ENCODE measurements around the gene SLC25A42.
"Not testable (repeated sequence)": the region's sequence is repeated elsewhere in the genome, so short reads cannot be mapped to it uniquely, and the experiment has no call there.

SLC25A42 gene

DNA sequence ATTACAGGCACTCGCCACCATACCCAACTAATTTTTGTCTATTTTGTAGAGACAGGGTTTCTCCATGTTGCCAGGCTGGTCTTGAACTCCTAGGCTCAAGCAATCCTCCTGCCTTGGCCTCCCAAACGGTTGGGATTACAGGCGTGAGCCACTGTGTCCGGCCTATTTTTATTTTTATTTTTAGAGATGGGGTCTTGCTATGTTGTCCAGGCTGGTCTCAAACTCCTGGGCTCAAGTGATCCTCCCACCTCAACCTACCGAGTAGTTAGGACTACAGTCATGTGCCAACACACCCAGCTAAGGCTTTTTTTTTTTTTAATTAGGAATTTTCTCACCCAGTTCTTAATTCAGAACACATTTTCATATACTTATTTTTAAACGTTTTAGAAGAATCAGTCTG is 71.9 kb downstream of the SLC25A42 start:
- DNase-seq (ENCODE audit: low read depth): not testable (repeated sequence)

DNA sequence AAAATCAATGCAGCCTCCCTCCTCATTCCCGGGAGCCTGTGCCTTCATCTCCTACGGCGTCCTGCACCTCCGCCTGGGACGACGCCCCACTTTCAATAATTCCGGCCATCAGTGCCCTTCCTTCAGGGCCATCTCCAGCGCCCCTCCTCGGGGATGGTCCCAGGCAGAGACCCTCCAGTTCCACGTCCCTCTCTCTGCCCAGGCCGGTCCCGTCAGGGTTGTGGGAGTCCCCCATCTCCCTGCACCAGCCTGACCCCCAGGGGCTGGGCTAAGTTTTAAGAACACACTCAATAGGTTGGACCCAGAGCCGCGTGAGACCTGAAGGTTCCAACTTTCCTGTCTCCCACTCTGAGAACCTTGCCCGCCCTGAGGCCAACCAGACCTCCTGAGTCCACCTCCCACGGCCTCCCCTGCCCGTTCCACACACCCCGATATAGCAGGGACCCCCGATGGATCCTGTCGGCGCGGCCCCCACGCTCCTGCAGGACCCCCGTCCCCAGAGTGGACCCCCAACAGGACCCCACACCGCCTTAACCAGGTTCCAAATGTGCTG is 73.8 kb downstream of the SLC25A42 start:
- no peak for DNase-seq (ENCODE audit: low read depth)

DNA sequence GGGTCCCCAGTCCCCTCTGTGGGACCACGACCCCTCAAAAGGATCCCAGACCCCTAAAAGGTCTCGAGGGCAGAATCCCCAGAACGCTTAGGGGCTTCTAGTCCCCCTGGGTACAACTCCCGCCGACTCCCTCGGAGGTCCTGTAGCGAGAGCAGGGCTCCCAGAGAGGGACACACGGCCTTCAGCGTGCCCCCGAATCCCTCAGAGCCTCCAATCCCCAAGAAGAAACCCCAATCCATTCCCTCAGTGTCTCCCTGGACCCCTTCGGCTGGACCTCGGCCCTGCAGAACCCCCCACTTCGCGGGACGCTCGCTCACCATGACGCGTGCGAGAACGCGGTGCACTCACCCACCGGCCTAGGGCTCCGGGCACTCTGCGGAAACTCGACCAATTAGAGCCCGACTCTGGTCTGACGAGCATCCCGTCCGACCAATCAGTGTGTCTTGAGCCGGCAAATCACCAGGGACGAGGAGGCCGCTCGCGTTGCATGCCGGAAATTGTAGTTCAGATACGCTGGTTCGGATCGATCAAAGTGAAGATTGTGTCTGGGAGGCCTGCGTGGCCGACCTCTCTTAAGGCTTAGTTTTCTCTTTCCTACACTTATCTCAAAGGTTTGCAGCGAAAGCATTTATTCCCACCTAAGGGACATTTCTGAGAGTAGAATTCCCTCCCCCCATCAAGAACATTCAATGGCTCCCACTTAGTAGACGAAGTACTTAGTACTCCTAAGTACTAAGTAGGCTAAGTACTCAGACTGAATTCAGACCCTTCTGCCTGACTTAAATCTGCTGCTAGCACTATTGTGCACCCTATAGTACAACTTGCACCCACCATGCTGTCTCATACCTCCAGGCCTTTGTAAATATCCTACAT is 74.6 kb downstream of the SLC25A42 start, which contains the start of gene TMEM161A:
TMEM161A (minus strand) TSS at position 370 of the 873 bp plus-strand sequence; CDS start at position 320, 50 bp downstream.
- DNase-seq (ENCODE audit: low read depth): peak; percentile 94

DNA sequence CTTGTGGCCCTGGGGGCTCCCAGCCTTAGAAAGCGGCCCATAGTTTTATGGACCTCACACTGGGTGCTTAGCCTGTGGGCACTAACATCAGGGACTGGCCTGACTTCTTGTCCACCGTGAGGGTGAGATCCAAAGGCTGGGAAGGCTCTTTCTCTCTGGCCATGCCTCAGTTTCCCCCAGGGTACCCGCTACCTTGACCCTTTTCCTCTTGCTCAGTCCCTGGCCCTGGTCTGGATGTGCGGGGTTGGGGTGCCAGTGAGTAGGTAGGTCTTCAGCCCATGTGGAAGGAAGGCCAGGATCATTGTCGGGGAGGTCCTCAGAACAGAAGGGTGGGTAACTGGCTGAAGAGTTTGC is 76.1 kb downstream of the SLC25A42 start:
- no peak for DNase-seq (ENCODE audit: low read depth)

DNA sequence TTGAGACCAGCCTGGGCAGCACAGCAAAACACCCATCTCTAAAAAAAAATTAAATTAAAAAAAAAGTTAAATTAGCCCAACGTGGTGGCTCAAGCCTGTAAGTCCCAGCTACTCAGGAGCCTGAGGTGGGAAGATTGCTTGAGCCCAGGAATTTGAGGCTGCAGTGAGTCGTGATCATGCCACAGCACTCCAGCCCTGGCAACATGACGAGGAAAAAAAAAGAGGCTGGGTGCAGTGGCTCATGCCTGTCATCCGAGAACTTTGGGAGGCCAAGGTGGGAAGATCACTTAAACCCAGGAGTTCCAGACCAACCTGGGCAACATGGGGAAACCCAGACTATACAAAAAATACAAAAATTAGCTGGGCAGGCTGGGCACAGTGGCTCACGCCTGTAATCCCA is 76.7 kb downstream of the SLC25A42 start:
- no peak for DNase-seq (ENCODE audit: low read depth)

DNA sequence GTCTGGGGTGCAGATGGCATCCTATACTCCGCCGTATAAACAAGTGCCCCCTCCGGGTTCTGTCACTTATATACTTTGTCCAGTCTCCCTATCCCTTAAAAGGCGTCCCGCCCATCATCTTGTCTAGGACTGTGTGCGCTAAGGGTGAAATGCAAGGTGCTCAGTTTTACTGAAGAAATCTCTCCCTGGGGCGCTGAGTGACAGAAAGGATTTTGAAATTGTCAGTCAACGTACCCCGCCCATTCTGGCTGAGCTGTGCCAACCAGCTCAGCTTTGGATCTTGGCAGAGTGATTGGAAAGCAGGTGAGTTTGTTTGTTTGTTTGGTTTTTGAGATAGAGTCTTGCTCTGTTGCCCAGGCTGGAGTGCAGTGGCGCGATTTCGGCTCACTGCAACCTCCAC is 78.6 kb downstream of the SLC25A42 start:
- DNase-seq (ENCODE audit: low read depth): no peak

DNA sequence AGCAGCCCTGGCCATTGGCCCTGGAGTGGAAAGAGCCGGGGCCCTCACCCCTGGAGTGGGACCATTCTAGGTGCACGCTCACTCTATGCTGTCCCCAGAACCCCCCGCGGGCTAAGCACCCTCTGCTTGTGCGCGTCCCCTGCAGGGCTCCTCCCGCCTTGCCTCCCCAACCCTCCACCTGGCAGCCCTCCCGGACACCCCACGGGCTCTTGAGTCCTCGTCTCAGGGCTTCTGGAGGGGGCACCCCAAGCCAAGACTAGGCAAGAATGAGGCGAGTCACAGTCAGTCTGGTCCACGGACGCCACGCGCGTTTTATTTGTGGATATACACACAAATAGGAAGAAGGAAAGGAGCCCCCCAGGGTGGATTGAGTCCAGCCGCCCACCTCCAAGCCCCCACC is 81.5 kb downstream of the SLC25A42 start:
- no peak for DNase-seq (ENCODE audit: low read depth)

DNA sequence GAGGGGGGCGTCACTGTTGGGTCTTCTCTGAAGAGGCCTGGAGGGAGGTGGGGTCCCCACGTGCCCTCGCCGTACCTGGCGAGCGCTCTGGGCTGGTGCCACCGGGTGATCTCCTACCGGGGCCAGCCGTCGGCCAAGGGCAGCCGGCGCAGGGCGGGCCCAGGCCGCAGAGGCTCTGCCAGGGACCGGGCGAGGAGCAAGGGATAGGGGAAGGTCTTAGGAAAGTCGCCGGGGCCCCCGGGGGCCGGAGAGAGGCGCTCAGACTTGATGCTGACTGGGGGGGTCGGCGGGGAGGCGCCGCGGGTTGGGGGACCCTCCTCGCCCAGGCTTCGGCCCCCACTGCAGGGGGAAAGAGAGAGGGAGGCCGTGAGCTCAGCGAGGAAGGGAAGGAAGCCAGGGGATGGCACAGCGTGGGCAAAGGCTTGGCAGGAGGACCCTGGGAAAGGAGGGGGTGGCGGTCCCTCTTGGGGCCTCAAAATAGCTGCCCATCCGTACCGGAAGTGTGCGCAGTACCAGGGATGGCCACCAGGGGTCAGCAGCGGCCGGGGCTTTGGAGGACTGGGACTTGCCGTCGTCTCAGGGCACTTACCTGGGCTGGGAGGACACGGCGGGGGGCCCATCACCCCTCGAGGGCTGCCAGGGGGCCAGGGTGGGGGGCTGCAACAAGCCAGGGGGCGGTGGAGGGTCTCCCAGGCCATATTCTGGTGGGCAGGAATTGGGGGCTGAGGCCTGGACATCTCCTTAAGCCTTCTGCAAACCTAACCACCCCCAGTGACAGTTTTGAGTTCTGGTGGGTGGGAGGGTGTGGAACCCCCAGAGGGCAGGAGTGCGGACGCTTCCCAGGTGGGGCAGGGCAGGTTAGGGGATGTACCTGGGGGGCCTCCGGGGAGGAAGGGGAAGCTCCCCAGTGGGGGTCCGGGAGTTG is 82.2 kb downstream of the SLC25A42 start:
- DNase-seq (ENCODE audit: low read depth): peak; percentile 69

DNA sequence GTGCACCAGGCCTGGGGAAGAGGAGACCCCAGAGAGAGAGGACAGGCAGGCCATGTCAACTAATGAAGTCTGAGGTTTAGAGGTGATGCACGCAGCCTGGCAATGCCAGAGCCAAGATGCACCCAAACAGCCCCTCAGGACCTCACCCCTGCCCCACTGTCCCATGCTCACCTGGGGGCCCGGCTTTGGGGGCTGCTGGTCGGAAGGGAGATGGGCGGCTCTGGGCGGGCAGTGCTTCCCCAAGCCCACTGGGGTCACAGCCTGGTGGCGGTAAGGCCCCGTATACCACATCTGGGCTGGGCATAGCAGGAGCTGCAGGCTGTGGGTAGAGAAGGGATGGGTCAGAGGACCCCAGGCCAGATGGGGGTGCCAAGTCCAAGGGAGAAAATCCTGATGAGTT is 83.1 kb downstream of the SLC25A42 start:
- no peak for DNase-seq (ENCODE audit: low read depth)

DNA sequence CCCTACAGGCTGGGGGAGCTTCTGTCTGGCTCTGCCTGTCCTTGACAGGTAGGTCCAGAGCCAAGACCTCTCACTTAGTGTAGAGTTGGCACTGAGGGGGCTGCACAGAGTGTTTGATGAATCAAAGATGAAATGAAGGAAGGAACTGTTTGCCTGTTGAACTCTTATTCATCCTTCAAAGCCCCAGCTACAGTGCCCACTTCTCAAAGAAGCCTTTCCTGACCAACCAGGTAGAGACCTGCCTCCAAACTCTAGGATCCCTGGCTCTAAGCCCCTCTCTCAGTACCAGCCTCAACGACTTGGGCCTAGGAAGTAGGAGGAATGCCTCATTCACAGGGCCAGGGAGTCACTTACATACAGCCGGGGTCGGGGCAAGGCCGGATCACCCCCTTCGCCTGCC is 83.5 kb downstream of the SLC25A42 start:
- no peak for DNase-seq (ENCODE audit: low read depth)

DNA sequence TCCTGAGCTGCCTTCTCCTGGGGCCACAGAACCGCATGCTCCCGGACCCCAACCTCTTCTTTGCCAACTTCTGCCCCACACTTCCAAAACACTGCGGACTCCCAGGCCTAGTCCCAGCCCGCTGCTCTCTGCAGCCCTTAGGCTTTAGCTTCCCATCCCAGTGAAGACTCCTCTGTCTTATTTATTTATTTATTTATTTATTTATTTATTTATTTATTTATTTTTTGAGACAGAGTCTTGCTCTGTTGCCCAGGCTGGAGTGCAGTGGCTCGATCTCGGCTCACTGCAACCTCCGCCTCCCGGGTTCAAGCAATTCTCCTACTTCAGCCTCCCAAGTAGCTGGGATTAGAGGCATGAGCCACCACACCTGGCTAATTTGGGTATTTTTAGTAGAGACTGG is 84.7 kb downstream of the SLC25A42 start:
- DNase-seq (ENCODE audit: low read depth): not testable (repeated sequence)

DNA sequence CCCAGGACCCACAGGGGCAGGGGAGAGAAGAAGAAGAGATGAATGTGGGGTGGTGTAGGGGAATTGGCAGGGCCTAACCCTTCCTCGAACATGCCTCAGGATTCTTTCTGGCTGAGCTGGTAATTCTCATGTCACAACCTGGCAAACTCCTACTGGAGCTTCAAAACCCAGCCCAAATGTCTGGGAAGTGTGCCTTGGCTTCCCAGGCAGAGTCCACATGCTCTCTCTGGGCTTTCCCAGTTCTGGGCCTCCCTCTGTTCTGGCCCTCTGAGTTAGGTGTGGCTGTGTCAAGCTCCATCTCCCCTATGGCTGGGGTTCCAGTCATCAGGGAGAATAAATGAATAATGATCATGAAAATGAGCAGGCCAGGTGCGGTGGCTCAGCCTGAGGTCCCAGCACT is 85.6 kb downstream of the SLC25A42 start:
- DNase-seq (ENCODE audit: low read depth): no peak

DNA sequence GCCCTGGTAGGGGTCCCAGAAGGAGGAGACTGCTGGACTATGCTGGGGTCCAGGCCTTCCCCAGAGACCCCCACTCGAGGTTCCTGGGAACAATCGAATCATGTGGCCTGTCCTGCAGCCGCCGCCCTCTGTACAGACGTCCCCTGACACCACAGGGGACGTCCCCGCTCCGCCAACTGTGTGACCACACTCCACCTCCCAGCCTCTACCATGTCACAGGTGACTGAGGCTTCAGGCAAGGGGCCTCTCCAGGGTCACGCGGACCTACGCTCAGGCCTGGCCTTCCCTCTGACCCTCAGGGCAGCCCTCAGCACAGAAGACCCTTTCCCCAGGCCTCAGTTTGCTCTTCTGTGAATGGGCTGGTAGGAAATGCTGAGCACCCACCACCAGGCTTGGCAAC is 87.6 kb downstream of the SLC25A42 start:
- no peak for DNase-seq (ENCODE audit: low read depth)

DNA sequence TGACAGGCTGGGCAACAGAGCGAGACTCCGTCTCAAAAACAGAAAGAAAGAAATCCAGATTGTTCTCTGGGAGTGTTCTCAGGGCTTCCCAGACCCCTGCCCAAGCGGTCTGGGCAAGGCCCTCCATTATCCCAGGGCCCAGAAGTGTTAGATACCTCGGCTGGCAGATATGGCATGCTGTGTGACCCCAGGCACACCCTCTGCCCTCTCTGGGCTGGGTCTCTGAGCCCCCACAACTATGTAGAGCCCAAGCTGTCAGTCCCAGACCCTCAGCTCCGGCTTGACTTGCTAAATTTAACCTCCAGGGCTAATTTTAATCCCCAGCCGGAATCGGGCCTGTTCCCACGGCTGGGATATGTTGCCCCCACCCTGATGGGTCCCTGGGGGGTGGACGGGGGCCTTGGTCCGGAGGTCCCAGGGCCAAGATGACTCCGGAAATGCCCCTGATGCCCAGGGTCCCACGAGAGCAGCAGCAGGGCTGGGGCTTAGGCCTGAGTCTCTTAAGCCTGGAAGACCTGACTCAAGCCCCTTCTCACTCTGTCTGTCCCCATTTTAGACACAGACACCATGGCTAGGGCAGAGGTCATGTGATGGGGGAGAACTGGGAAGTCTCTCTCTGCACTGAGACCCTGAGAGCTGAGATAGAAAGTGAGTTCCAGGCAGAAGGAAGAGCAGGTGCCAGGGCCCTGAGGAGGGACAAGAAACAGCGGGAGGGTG is 89.0 kb downstream of the SLC25A42 start:
- no peak for DNase-seq (ENCODE audit: low read depth)

DNA sequence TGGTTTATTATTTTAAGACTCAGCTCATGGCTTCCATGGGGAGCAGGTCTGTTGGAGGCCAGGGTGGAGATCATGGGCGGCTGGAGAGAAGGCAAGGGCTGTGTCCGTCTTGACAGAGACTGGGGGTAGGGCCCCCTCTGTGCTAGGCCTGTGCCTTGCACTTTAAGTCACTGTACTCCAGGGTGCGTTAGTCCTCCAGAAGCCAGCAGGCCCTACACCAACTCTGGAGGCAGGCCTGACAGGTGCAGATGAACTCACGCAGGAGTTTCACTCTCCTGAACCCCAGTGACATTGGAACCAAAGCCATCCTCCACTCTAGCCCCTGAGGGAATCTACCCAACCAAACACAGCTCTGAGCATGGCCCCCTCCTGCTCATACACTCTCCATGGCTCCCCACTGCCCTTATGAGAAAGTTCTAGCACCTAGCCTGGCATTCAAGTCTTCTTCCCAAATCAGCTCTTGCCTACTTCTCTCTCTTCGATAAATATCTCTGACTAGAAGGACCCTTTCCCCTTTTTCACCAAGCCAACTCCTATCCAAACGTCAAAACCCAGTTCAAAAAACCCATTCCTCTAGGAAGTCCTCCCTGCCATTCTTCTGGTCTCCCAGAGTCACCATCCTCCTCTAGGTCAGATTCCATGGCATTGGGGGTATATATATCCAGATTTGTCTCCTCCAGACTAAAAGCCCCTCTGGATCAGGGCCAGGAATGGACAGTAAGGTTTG is 91.1 kb downstream of the SLC25A42 start:
- no peak for DNase-seq (ENCODE audit: low read depth)

DNA sequence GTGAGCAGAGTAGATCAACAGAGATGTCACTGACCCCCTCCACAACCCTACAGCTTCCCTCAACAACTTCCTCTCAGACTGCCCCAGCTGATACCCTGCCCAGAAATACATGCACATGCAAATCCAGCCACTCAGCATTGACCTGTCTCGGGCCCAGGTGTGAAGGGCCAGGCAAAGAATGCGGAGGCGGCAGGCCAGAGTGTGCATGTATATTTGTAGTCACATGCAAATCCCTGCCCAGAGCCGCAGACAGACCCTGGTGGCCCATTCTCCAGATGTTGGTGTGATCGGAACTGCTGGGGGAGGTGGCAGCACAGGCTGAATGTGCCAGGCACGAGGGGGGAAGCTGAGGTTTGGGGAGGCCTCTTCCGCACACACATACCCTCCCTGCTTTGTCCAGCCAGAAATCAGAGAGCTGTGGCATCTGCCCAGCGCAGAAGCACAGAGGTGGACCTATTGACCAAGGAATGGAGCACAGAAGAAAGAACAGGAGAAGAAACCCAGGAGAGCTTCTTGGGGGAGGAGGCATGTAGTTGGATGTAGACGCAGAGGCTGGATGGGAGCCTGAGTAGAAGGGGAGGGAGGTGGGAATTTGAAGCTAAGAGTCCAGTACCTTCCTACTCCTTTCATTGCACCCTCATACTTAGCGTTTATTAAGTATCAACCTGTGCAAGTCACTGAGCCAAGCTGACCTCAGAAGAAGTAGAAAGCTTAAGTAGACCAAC is 91.9 kb downstream of the SLC25A42 start:
- no peak for DNase-seq (ENCODE audit: low read depth)

DNA sequence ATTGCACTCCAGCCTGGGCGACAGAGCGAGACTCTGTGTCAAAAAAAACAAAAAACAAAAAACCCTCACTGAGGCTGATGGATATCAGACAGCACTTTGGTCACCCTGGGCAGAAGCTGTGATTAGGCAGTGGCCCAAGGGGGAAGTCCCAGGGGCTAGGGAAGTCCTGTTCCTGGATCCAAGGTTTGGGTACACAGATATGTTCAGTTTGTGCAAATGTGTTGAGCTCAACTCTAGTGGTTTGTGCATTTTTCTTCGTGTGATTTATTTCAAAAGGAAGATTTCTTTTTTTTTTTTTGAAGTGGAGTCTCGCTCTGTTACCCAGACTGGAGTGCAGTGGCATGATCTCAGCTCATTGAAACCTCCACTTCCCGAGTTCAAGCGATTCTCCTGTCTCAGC is 94.0 kb downstream of the SLC25A42 start:
- no peak for DNase-seq (ENCODE audit: low read depth)

DNA sequence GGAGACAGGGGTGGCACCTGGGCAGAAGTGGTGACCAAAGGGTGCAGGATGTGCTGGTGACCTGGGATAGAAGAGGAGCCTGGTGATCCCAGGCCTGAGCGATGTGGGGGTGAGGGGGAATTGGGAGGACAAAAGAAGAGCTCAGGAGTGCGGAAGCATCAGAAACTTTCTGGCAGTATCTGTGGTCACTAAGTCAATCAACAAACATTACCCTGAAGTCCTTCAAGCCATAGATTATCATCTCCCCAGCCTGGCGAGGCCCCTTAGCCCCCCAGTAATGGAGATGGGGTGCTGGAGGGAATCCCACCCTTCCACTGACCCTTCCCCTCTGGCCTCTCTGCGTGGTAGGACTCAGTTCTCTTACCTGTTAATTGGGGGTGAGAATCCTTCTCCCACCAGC is 95.7 kb downstream of the SLC25A42 start:
- DNase-seq (ENCODE audit: low read depth): no peak

DNA sequence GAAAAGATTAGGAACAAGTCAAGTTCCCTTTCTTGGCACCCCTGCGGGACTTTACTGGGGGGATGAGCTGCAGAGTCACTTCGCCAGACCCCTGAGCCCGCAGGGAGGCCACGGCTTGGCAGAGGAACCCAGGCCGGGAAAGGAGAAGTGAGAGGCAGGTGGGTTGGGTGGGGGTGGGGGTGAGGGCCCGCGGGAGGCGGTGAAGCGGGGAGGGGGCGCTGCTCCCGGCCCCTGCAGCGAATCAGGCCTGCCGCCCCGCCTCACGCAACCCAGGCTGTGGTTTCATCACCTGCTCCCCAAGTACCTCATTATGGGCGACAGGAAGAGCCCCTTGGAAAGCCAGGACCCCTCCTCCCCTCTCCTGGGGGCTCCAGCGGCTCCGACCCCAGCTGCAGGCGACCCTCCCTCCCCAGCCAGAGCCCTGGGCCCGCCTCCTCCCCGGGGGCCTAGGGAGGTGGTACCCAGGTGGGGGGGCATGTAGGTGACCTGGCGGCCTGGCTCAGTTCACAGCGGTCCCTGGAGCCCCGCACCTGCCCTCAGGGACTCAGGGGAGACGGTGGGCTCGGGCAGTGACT is 96.8 kb downstream of the SLC25A42 start:
- no peak for DNase-seq (ENCODE audit: low read depth)

DNA sequence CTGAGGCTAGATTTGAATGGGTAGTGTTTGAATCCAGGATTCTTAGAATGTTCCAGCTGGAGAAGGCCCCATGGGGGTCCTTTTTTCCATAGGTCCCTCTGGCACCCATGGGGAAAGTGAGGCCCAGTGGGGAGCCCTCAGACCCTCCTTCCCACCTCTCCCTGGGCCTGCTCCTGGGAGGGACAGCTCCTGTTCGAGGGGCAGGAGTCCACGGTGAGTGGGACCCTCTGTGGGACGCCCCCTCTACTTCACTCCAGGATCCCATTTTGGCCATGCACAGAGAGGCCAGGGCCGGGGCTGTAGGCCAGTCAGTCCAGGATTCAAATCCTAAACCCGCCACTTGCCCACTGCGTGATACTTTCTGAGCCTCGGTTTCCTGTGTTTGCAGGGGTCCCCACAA is 98.7 kb downstream of the SLC25A42 start:
- DNase-seq (ENCODE audit: low read depth): no peak
